ENCODE measurements around the gene OAF.

Gene OAF

GRCh38 chr11:120219938-120220746, 9.3 kb downstream of the OAF start:
- TF ChIP-seq, protein P1, sequence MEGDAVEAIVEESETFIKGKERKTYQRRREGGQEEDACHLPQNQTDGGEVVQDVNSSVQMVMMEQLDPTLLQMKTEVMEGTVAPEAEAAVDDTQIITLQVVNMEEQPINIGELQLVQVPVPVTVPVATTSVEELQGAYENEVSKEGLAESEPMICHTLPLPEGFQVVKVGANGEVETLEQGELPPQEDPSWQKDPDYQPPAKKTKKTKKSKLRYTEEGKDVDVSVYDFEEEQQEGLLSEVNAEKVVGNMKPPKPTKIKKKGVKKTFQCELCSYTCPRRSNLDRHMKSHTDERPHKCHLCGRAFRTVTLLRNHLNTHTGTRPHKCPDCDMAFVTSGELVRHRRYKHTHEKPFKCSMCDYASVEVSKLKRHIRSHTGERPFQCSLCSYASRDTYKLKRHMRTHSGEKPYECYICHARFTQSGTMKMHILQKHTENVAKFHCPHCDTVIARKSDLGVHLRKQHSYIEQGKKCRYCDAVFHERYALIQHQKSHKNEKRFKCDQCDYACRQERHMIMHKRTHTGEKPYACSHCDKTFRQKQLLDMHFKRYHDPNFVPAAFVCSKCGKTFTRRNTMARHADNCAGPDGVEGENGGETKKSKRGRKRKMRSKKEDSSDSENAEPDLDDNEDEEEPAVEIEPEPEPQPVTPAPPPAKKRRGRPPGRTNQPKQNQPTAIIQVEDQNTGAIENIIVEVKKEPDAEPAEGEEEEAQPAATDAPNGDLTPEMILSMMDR (IDR thresholded peaks at IDR 0.05; ENCODE audit: extremely low read depth, missing control alignments) = no peak
- DNase-seq (ENCODE audit: low spot score) = no peak

- TF ChIP-seq, protein P1 (IDR thresholded peaks at IDR 0.05; ENCODE audit: extremely low read depth, missing control alignments) = no peak
Measured at GRCh38 chr11:120220747-120221037, 9.9 kb downstream of the OAF start.

GRCh38 chr11:120221115-120221752, 10.4 kb downstream of the OAF start:
- TF ChIP-seq, protein P1 (IDR thresholded peaks at IDR 0.05; ENCODE audit: extremely low read depth, missing control alignments) = no peak

More at GRCh38 chr11:120220747-120221037, 9.9 kb downstream of the OAF start:
- DNase-seq (ENCODE audit: low spot score) = no peak

GRCh38 chr11:120222916-120223315, 12.1 kb downstream of the OAF start:
- DNase-seq (ENCODE audit: low spot score) = no peak
- TF ChIP-seq, protein P1 (IDR thresholded peaks at IDR 0.05; ENCODE audit: extremely low read depth, missing control alignments) = no peak

More at GRCh38 chr11:120221115-120221752, 10.4 kb downstream of the OAF start:
- DNase-seq (ENCODE audit: low spot score) = no peak

- TF ChIP-seq, protein P1 (IDR thresholded peaks at IDR 0.05; ENCODE audit: extremely low read depth, missing control alignments) = no peak
Measured at GRCh38 chr11:120223793-120224192, 13.0 kb downstream of the OAF start.

GRCh38 chr11:120224361-120224760, 13.5 kb downstream of the OAF start:
- TF ChIP-seq, protein P1 (IDR thresholded peaks at IDR 0.05; ENCODE audit: extremely low read depth, missing control alignments) = no peak
- no peak for DNase-seq (ENCODE audit: low spot score)

More at GRCh38 chr11:120223793-120224192, 13.0 kb downstream of the OAF start:
- no peak for DNase-seq (ENCODE audit: low spot score)

Measured in GM20000 (cell line).